Measurements from ENCODE around the gene HS2ST1. TPM values are rescaled to one million over a fixed set of nuclear protein-coding genes. Genes with fewer than 3 reads are reported as not detected.
"Not testable (repeated sequence)": the region's sequence is repeated elsewhere in the genome, so short reads cannot be mapped to it uniquely, and the experiment has no call there.

The HS2ST1 gene
- total RNA-seq: 10 to 100 TPM in 2 of 4 donors, 1 to 10 TPM in 2; 4.6 to 53.5 (median 15.5) TPM

DNA sequence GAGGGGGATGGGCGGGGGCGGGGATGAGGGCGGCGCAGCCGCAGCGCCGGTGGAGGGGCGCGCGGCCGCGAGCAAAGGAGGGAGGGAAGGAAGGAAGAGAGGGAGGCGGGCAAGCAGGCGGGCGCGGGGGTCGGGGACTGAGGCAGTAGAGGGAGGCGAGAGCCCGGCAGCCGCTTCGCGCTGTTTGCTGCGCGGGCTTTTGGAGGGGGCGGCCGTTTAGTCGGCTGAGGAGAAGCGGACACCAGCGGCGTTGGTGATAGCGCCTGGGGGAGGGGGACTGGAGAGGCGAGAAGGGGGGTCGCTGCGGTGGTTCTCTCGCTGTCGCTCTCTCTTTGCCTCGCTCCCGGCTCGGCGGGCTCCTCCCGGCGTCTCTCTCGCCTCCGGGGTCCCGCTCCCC, at the start of gene HS2ST1:
HS2ST1 (plus strand) TSS at position 35 of the 397 bp plus-strand sequence.
- Histone ChIP-seq H3K9me3 (no peaks in the 10 kb centered on the region), H3K27ac (peak within 1 kb of the TSS; percentile 84 to 92), H3K36me3 (no peaks in the 10 kb centered on the region), H3K27me3 (no peaks in the 10 kb centered on the region), H3K4me1 (peaks cover 0 to 5% of the 10 kb centered on the region in 2 donors), H3K4me3 (peak within 1 kb of the TSS; percentile 87 to 97)
- TF ChIP-seq, protein P1, sequence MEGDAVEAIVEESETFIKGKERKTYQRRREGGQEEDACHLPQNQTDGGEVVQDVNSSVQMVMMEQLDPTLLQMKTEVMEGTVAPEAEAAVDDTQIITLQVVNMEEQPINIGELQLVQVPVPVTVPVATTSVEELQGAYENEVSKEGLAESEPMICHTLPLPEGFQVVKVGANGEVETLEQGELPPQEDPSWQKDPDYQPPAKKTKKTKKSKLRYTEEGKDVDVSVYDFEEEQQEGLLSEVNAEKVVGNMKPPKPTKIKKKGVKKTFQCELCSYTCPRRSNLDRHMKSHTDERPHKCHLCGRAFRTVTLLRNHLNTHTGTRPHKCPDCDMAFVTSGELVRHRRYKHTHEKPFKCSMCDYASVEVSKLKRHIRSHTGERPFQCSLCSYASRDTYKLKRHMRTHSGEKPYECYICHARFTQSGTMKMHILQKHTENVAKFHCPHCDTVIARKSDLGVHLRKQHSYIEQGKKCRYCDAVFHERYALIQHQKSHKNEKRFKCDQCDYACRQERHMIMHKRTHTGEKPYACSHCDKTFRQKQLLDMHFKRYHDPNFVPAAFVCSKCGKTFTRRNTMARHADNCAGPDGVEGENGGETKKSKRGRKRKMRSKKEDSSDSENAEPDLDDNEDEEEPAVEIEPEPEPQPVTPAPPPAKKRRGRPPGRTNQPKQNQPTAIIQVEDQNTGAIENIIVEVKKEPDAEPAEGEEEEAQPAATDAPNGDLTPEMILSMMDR (IDR thresholded peaks at IDR 0.05): no peak
- TF ChIP-seq POLR2A (IDR thresholded peaks at IDR 0.05): peak; percentile 56 to 72
- DNase-seq: no peak
- intact Hi-C loops (cut with DNase I; ENCODE audit: low total_unique reads): loop anchor here (10.0 kb wide), 1 partner anchor 200 kb away; no protein-coding TSS in a partner anchor

DNA sequence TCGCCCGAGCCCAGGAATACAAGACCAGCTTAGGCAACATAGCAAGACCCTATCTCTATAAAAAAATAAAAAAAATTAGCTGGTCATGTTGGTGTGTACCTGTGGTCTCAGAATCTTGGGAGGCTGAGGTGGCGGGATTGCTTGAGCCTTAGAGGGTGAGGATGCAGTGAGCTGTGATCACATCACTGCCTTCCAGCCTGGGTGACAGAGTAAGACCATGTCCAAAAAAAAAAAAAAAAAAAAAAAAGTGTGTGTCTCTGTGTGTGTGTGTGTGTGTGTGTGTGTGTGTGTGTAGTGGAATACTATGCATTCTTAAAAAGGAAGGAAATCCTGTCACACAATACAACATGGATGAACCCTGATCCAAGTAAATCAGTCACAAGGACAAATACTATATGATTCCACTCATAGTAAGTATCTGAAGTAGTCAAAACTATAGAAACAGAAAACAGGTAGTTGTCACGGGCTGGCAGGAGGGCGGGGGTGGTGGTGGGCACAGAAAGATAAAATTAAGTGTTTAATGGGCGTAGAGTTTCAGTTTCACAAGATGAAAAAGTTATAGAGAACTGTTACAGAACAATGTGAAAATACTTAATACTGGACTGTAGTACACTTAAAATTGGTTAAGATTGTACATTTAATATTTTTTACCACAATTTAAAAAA, 48.3 kb upstream of the HS2ST1 start:
- H3K27ac ChIP-seq: no peak overlapping the region
- intact Hi-C loops (cut with DNase I; ENCODE audit: low total_unique reads): no loop called here
- H3K36me3 ChIP-seq: no peaks in the 10 kb centered on the region
- TF ChIP-seq, protein P1 (IDR thresholded peaks at IDR 0.05): no peak
- TF ChIP-seq POLR2A (IDR thresholded peaks at IDR 0.05): no peak
- H3K27me3 ChIP-seq: no peaks in the 10 kb centered on the region
- no peaks in the 10 kb centered on the region for H3K4me1 ChIP-seq
- no peak for DNase-seq
- no peak overlapping the region for H3K4me3 ChIP-seq
- no peaks in the 10 kb centered on the region for H3K9me3 ChIP-seq

DNA sequence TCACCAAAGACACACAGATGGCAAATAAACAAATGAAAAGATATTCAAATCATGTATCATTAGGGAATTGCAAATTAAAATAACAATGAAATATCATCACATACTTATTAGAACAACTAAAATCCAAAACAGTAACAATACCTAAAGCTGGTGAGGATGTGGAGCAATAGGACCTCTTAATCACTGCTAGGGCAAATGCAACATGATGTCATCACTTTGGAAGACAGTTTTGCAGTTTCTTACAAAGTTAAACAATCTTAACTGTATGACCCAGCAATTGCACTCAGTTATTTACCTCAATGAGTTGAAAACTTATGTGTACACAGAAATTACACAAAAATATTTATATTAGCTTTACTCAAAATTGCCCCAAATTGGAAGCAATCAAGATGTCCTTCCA, 47.8 kb upstream of the HS2ST1 start:
- Histone ChIP-seq H3K27me3 (no peaks in the 10 kb centered on the region), H3K9me3 (no peaks in the 10 kb centered on the region), H3K36me3 (no peaks in the 10 kb centered on the region), H3K4me1 (no peaks in the 10 kb centered on the region), H3K27ac (no peak overlapping the region), H3K4me3 (no peak overlapping the region)
- no peak for DNase-seq
- intact Hi-C loops (cut with DNase I; ENCODE audit: low total_unique reads): no loop called here
- TF ChIP-seq, protein P1 (IDR thresholded peaks at IDR 0.05): no peak
- no peak for TF ChIP-seq POLR2A (IDR thresholded peaks at IDR 0.05)

DNA sequence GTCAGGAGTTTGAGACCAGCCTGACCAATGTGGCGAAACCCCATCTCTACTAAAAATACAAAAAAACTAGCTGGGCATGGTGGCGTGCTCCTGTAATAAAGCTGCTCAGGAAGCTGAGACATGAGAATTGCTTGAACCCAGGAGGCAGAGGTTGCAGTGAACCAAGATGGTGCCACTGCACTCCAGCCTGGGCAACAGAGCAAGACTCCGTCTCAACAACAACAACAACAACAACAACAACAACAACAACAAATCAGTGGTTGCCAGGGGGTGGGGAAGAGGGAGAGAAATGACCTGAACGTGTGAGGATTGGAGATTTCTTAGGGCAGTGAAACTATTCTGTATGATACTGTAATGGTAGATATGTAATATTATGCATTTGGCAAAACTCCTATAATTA, 47.2 kb upstream of the HS2ST1 start:
- H3K4me1 ChIP-seq; intact Hi-C loops (cut with DNase I; ENCODE audit: low total_unique reads); DNase-seq; H3K27me3 ChIP-seq; H3K9me3 ChIP-seq; H3K4me3 ChIP-seq; H3K27ac ChIP-seq; H3K36me3 ChIP-seq: not testable (repeated sequence)

DNA sequence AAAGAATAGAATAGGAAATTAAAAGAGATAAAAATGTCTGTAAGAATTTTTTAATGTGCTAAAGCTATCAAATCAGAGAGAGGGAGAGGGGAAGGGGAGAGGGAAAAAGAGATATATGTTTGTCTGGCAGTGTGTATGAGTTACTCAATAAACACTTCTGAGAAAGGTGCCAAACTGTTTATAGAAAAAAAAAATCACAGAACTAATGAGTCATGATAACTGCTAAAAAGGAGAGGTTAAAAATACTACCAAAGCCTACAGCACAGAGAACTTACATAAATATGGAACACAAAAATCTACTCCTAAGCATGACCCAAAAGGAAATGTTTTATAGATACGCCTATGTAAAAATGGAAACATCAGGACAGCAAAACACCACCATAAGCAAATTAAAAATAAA, 46.0 kb upstream of the HS2ST1 start:
- DNase-seq: no peak
- Histone ChIP-seq H3K4me3 (no peak overlapping the region), H3K9me3 (no peaks in the 10 kb centered on the region), H3K27me3 (no peaks in the 10 kb centered on the region), H3K4me1 (no peaks in the 10 kb centered on the region), H3K27ac (no peak overlapping the region), H3K36me3 (no peaks in the 10 kb centered on the region)
- intact Hi-C loops (cut with DNase I; ENCODE audit: low total_unique reads): no loop called here
- no peak for TF ChIP-seq POLR2A (IDR thresholded peaks at IDR 0.05)
- TF ChIP-seq, protein P1 (IDR thresholded peaks at IDR 0.05): no peak

All from uterus (tissue), 4 donors.